HepG2 (cell line): ENCODE data around the gene ERVH48-1. TPM values are rescaled to one million over a fixed set of nuclear protein-coding genes. Genes with fewer than 3 reads are reported as not detected.

Experiments used
- AKAP8 ChIP-seq: sonication (generic); formaldehyde crosslinking; IDR thresholded peaks from 2 replicates; pipeline ENCODE4 v1.5.1; 2020; ENCODE audit warnings: mild to moderate bottlenecking, missing genetic modification reagents
- DNMT3B ChIP-seq: conservative IDR thresholded peaks from 2 replicates; pipeline ENCODE4 v1.6.1; 2016; ENCODE audit warnings: missing biosample characterization, control low read depth
- FOXJ3 ChIP-seq: sonication (generic); formaldehyde crosslinking; IDR thresholded peaks from 2 replicates; pipeline ENCODE4 v1.4.0; 2020; ENCODE audit warnings: missing genetic modification reagents, mild to moderate bottlenecking, borderline replicate concordance
- KLF15 ChIP-seq: sonication (generic); formaldehyde crosslinking; IDR thresholded peaks from 2 replicates; pipeline ENCODE4 v1.8.1; 2023; ENCODE audit warnings: borderline replicate concordance, mild to moderate bottlenecking, inconsistent platforms, missing genetic modification reagents, mixed read lengths
- MIER2 ChIP-seq: IDR thresholded peaks from 2 replicates; pipeline ENCODE4 v1.6.1; 2016; ENCODE audit warnings: missing biosample characterization, missing genetic modification reagents
- RXRA ChIP-seq: sonication (generic); formaldehyde crosslinking; IDR thresholded peaks from 2 replicates; pipeline ENCODE4 v1.5.1; 2020; ENCODE audit warnings: missing genetic modification reagents
- SETDB1 ChIP-seq: sonication (generic); formaldehyde crosslinking; IDR thresholded peaks from 2 replicates; pipeline ENCODE4 v1.5.1; 2020; ENCODE audit warnings: missing genetic modification reagents, mild to moderate bottlenecking, borderline replicate concordance
- SNRNP70 ChIP-seq: fragments of 200-400 bp; formaldehyde crosslinking; IDR thresholded peaks from 2 replicates; pipeline ENCODE4 v1.6.1; 2017; ENCODE audit warnings: mild to moderate bottlenecking, low read depth, low read length, moderate library complexity
- SRSF9 ChIP-seq: fragments of 200-400 bp; formaldehyde crosslinking; IDR thresholded peaks from 2 replicates; pipeline ENCODE4 v1.6.1; 2018; ENCODE audit warnings: borderline replicate concordance, mild to moderate bottlenecking, low read depth, low read length; ENCODE audit not compliant: insufficient read depth, poor library complexity, severe bottlenecking
- TBX3 ChIP-seq: fragments of 450-650 bp; IDR thresholded peaks from 2 replicates; pipeline ENCODE4 v1.6.1; 2017; ENCODE audit warnings: antibody characterized with exemption, mild to moderate bottlenecking, inconsistent platforms, borderline replicate concordance
- TOPORS ChIP-seq: sonication (generic); formaldehyde crosslinking; IDR thresholded peaks from 2 replicates; pipeline ENCODE4 v1.8.0; 2023; ENCODE audit warnings: mild to moderate bottlenecking, missing genetic modification reagents
- ZFP1 ChIP-seq: IDR thresholded peaks from 2 replicates; pipeline ENCODE4 v1.6.1; 2016
- ZFYVE20 ChIP-seq: sonication (generic); formaldehyde crosslinking; IDR thresholded peaks from 2 replicates; pipeline ENCODE4 v1.8.0; 2023; ENCODE audit warnings: low read depth, mild to moderate bottlenecking, moderate library complexity, missing genetic modification reagents, borderline replicate concordance
- ZKSCAN1 ChIP-seq: fragments of 150-350 bp; IDR thresholded peaks from 2 replicates; pipeline ENCODE4 v1.6.1; 2014; ENCODE audit warnings: low read length
- ZMYM2 ChIP-seq: sonication (generic); formaldehyde crosslinking; IDR thresholded peaks from 2 replicates; pipeline ENCODE4 v1.8.0; 2022; ENCODE audit warnings: mild to moderate bottlenecking, missing genetic modification reagents
- ZNF260 ChIP-seq: sonication (generic); formaldehyde crosslinking; IDR thresholded peaks from 2 replicates; pipeline ENCODE4 v1.4.0; 2020; ENCODE audit warnings: missing genetic modification reagents, low read depth, mild to moderate bottlenecking, borderline replicate concordance
- ZNF350 ChIP-seq: sonication (generic); formaldehyde crosslinking; IDR thresholded peaks from 2 replicates; pipeline ENCODE4 v1.4.0; 2020; ENCODE audit warnings: mild to moderate bottlenecking, low read depth, missing genetic modification reagents, borderline replicate concordance
- ZNF441 ChIP-seq: sonication (generic); formaldehyde crosslinking; IDR thresholded peaks from 2 replicates; pipeline ENCODE4 v1.7.0; 2021; ENCODE audit warnings: missing genetic modification reagents, borderline replicate concordance
- ZNF496 ChIP-seq: sonication (generic); formaldehyde crosslinking; IDR thresholded peaks from 2 replicates; pipeline ENCODE4 v1.8.1; 2023; ENCODE audit warnings: mild to moderate bottlenecking, moderate library complexity, missing genetic modification reagents; ENCODE audit not compliant: insufficient replicate concordance
- ZNF563 ChIP-seq: sonication (generic); formaldehyde crosslinking; IDR thresholded peaks from 2 replicates; pipeline ENCODE4 v1.8.0; 2022; ENCODE audit warnings: mild to moderate bottlenecking, moderate library complexity, missing genetic modification reagents
- ZNF724P ChIP-seq: sonication (generic); formaldehyde crosslinking; IDR thresholded peaks from 2 replicates; pipeline ENCODE4 v1.8.0; 2022; ENCODE audit warnings: missing genetic modification reagents, borderline replicate concordance
- polyA plus RNA-seq, 8 experiments: library from polyadenylated mRNA; depleted of rRNA in 3 of 8; stranded (reverse) in 7 of 8; unstranded in 1 of 8; fragments of >200 nt; fragmentation: Illumina TruSeq in 4 of 8; extraction: Trizol in 4 of 8; gene quantifications; 2 replicates each; pipeline versions ENCODE4 v1.2.1 to v1.2.3, GENCODE V29; 2011 to 2016; ENCODE audit warnings: low read depth in 4 of 8, missing spikeins in 1 of 8, mixed read lengths in 1 of 8; ENCODE audit not compliant: insufficient read depth in 1 of 8
- total RNA-seq, 5 experiments: library from RNA; depleted of rRNA; stranded (reverse); fragments of >200 nt; fragmentation: Illumina TruSeq; extraction: Trizol; gene quantifications; 2 replicates each; pipeline ENCODE4 v1.2.3, GENCODE V29; 2016; ENCODE audit warnings: low read depth in 1 of 5
- TF ChIP-seq, protein P1 (sequence below): fragments of 450-650 bp; IDR thresholded peaks from 2 replicates; pipeline ENCODE4 v1.6.1; 2017; ENCODE audit warnings: mild to moderate bottlenecking
- TF ChIP-seq, protein P2 (sequence below): IDR thresholded peaks from 2 replicates; pipeline ENCODE4 v1.6.1; 2016; ENCODE audit warnings: low read depth
- TF ChIP-seq, protein P3 (sequence below): sonication (generic); formaldehyde crosslinking; IDR thresholded peaks from 2 replicates; pipeline ENCODE4 v1.4.0; 2020; ENCODE audit warnings: mild to moderate bottlenecking, low read depth, missing genetic modification reagents

Gene ERVH48-1
- total and polyA plus RNA-seq, 2 of the 13 experiments (the other 11 are each of a cell fraction or from before 2014, with no cell fraction given): 1.8 TPM; not detected in 1

- peak; percentile 85 for TF ChIP-seq ZNF350 (CRISPR knock-in tag)
- 0 out of 2 replicates have a peak, but pooled peaks have one; percentile 31 for TF ChIP-seq ZNF441 (CRISPR knock-in tag)
- peak; percentile 2; the same call in 1 of the 2 replicates for TF ChIP-seq RXRA (CRISPR knock-in tag)
- TF ChIP-seq ZNF260 (CRISPR knock-in tag): no peak
- TF ChIP-seq, protein P1, sequence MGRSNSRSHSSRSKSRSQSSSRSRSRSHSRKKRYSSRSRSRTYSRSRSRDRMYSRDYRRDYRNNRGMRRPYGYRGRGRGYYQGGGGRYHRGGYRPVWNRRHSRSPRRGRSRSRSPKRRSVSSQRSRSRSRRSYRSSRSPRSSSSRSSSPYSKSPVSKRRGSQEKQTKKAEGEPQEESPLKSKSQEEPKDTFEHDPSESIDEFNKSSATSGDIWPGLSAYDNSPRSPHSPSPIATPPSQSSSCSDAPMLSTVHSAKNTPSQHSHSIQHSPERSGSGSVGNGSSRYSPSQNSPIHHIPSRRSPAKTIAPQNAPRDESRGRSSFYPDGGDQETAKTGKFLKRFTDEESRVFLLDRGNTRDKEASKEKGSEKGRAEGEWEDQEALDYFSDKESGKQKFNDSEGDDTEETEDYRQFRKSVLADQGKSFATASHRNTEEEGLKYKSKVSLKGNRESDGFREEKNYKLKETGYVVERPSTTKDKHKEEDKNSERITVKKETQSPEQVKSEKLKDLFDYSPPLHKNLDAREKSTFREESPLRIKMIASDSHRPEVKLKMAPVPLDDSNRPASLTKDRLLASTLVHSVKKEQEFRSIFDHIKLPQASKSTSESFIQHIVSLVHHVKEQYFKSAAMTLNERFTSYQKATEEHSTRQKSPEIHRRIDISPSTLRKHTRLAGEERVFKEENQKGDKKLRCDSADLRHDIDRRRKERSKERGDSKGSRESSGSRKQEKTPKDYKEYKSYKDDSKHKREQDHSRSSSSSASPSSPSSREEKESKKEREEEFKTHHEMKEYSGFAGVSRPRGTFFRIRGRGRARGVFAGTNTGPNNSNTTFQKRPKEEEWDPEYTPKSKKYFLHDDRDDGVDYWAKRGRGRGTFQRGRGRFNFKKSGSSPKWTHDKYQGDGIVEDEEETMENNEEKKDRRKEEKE: no peak
- no peak; the same call in 1 of the 2 replicates for TF ChIP-seq ZNF724P (CRISPR knock-in tag)
- TF ChIP-seq SNRNP70: no peak
- TF ChIP-seq TOPORS (CRISPR knock-in tag): no peak; the same call in 1 of the 2 replicates
- no peak for TF ChIP-seq SETDB1
- TF ChIP-seq KLF15 (CRISPR knock-in tag): no peak; the same call in 1 of the 2 replicates
- TF ChIP-seq ZNF496: no peak
- no peak; the same call in 1 of the 2 replicates for TF ChIP-seq AKAP8 (CRISPR knock-in tag)
- no peak for TF ChIP-seq MIER2 (CRISPR knock-in tag)
- no peak for TF ChIP-seq TBX3
- TF ChIP-seq, protein P2, sequence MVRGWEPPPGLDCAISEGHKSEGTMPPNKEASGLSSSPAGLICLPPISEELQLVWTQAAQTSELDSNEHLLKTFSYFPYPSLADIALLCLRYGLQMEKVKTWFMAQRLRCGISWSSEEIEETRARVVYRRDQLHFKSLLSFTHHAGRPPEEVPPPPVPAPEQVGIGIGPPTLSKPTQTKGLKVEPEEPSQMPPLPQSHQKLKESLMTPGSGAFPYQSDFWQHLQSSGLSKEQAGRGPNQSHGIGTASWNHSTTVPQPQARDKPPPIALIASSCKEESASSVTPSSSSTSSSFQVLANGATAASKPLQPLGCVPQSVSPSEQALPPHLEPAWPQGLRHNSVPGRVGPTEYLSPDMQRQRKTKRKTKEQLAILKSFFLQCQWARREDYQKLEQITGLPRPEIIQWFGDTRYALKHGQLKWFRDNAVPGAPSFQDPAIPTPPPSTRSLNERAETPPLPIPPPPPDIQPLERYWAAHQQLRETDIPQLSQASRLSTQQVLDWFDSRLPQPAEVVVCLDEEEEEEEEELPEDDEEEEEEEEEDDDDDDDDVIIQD (CRISPR knock-in tag): no peak
- TF ChIP-seq ZMYM2 (CRISPR knock-in tag): no peak
- TF ChIP-seq, protein P3, sequence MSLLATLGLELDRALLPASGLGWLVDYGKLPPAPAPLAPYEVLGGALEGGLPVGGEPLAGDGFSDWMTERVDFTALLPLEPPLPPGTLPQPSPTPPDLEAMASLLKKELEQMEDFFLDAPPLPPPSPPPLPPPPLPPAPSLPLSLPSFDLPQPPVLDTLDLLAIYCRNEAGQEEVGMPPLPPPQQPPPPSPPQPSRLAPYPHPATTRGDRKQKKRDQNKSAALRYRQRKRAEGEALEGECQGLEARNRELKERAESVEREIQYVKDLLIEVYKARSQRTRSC (CRISPR knock-in tag): no peak
- 0 out of 2 replicates have a peak, but pooled peaks have one; percentile 57 for TF ChIP-seq ZFYVE20
- no peak; the same call in 1 of the 2 replicates for TF ChIP-seq FOXJ3
- TF ChIP-seq SRSF9: no peak
- no peak for TF ChIP-seq ZNF563 (CRISPR knock-in tag)
- 0 out of 2 replicates have a peak, but pooled peaks have one; percentile 18 for TF ChIP-seq DNMT3B (CRISPR knock-in tag)
- 0 out of 2 replicates have a peak, but pooled peaks have one; percentile 34 for TF ChIP-seq ZFP1 (CRISPR knock-in tag)
- TF ChIP-seq ZKSCAN1: no peak; the same call in 1 of the 2 replicates
Measured at GRCh38 chr21:42878993-42879787, 46.2 kb downstream of the ERVH48-1 start, which contains the start of gene WDR4 (continued).
